ENCODE data around the gene BRINP1.

Gene BRINP1

DNA sequence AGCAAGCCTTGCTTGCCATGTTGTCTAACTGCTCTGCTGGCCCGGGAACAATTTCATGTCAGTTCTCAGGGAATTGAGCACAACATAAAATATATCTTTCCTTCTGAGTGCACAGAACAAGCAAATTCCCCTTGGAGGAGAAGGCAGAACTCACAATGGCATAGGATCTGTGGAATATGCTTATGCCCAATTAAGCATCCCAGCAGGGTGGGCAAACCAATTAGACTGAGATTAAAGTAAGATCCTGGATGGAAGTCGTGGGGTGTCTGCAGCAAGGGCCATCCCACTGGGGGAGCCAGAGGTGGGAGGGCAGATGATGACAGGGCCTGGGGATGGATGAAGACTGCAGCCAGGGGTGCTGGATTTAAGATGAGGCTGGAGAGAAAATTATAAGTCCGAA is 114.1 kb downstream of the BRINP1 start:
- Histone ChIP-seq H3K27ac (ENCODE audit: insufficient read depth, low read length, poor library complexity, severe bottlenecking) (no peak overlapping the region), H3K4me3 (ENCODE audit: insufficient read depth, low read depth, low read length, poor library complexity, severe bottlenecking) (no peak overlapping the region), H3K4me1 (ENCODE audit: control insufficient read depth, insufficient read depth, low read length, poor library complexity, severe bottlenecking) (no peaks in the 10 kb centered on the region), H3K27me3 (replicated peaks; ENCODE audit: control insufficient read depth, insufficient read depth, low read length, poor library complexity, severe bottlenecking) (no peaks in the 10 kb centered on the region), H3K9me3 (ENCODE audit: control insufficient read depth, low read length) (no peaks in the 10 kb centered on the region), H3K36me3 (ENCODE audit: control insufficient read depth, insufficient read depth, low read length) (no peaks in the 10 kb centered on the region)
- DNase-seq = no peak

DNA sequence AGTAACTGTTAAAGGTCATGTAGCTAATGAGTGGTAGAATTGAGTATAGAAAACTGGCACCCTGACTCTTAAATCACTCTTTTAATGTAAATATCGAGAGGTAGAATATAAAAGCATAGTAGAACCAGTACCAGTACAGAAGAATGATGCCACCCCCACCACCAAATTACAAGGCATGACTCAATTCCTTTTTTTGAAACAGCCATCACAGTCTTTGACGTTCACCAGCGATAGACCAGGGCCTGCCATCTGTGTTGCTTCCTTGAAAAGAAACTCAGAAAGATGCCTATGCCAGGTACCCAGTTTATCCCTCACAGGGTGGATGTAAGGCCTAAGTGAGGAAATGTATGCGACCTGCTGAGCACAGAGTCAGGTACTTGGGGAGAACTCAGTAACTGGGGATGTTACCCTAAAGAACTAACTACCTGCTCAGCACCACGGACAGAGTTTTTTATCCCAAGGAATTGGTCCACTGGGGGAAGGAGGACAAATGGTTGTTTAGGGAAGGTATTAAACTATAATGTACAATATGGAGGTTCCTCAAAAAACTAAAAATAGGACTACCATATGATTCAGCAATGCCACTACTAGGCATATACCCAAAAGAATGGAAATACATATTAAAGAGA is 116.5 kb downstream of the BRINP1 start:
- Histone ChIP-seq H3K4me1 (ENCODE audit: control insufficient read depth, insufficient read depth, low read length, poor library complexity, severe bottlenecking) (no peaks in the 10 kb centered on the region), H3K9me3 (ENCODE audit: control insufficient read depth, low read length) (no peaks in the 10 kb centered on the region), H3K27ac (ENCODE audit: insufficient read depth, low read length, poor library complexity, severe bottlenecking) (no peak overlapping the region), H3K4me3 (ENCODE audit: insufficient read depth, low read depth, low read length, poor library complexity, severe bottlenecking) (no peak overlapping the region), H3K36me3 (ENCODE audit: control insufficient read depth, insufficient read depth, low read length) (no peaks in the 10 kb centered on the region), H3K27me3 (replicated peaks; ENCODE audit: control insufficient read depth, insufficient read depth, low read length, poor library complexity, severe bottlenecking) (no peaks in the 10 kb centered on the region)
- no peak for DNase-seq

DNA sequence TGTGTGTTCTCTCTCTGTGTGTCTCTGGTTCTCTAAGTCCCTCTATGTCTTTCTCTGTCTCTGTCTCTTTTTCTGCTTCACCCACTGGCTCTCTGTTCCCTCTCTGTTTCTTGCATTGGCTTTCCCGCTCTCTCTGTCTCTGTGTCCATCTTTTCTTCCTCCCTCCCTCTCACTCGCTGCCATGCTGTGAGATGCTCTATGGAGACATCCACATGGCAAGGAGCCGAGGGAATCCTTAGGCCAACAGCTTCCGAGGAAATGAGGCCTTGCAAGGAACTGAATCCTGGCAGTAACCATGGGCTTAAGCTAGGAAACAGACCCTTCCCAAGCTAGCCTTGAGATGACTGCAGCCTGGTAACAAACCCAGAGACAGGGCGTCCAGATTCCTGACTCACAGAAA is 117.3 kb downstream of the BRINP1 start:
- Histone ChIP-seq H3K27me3 (replicated peaks; ENCODE audit: control insufficient read depth, insufficient read depth, low read length, poor library complexity, severe bottlenecking) (no peaks in the 10 kb centered on the region), H3K4me1 (ENCODE audit: control insufficient read depth, insufficient read depth, low read length, poor library complexity, severe bottlenecking) (no peaks in the 10 kb centered on the region), H3K9me3 (ENCODE audit: control insufficient read depth, low read length) (no peaks in the 10 kb centered on the region), H3K36me3 (ENCODE audit: control insufficient read depth, insufficient read depth, low read length) (no peaks in the 10 kb centered on the region), H3K27ac (ENCODE audit: insufficient read depth, low read length, poor library complexity, severe bottlenecking) (no peak overlapping the region), H3K4me3 (ENCODE audit: insufficient read depth, low read depth, low read length, poor library complexity, severe bottlenecking) (no peak overlapping the region)
- no peak for DNase-seq

DNA sequence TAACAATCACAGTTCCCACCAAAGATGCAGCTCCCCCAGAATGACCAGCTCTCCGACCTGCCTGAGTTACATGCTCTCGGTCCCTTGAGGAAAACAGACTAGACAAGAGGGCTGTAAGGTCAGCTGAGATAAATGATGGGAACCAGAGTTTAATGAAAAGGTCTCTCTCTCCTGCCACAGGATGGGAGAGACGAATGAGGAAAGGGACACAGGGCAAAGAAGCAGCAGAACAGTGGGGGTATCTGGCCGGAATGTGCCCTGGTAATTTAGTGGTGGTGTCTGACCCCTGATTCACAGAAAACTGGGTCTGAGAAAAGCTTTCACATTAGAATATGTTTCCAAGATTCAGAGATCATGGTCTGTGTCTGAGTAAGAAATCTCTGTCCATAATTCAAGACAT is 118.5 kb downstream of the BRINP1 start:
- no peaks in the 10 kb centered on the region for H3K27me3 ChIP-seq (replicated peaks; ENCODE audit: control insufficient read depth, insufficient read depth, low read length, poor library complexity, severe bottlenecking)
- no peaks in the 10 kb centered on the region for H3K9me3 ChIP-seq (ENCODE audit: control insufficient read depth, low read length)
- no peaks in the 10 kb centered on the region for H3K4me1 ChIP-seq (ENCODE audit: control insufficient read depth, insufficient read depth, low read length, poor library complexity, severe bottlenecking)
- H3K36me3 ChIP-seq (ENCODE audit: control insufficient read depth, insufficient read depth, low read length) = no peaks in the 10 kb centered on the region
- H3K27ac ChIP-seq (ENCODE audit: insufficient read depth, low read length, poor library complexity, severe bottlenecking) = no peak overlapping the region
- no peak for DNase-seq
- H3K4me3 ChIP-seq (ENCODE audit: insufficient read depth, low read depth, low read length, poor library complexity, severe bottlenecking) = no peak overlapping the region

DNA sequence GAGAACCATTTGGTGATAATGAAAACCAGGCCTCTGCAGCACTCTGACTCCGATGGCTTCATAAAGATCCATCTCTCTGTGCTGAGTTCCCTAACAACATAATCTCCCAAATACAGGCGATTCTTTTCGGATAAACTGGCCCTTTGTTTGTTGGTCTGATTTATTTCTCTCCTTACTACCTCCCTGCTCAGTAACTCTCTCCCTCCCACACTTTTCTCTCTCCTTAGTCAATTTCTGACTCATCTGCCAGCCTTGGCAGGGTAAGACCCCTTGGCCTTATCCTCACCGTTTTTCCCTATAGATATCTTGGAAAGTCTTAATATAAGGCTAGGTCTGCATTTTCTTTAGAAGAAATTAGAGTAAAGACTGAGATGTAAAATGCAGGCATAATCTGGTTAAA is 128.7 kb downstream of the BRINP1 start:
- Histone ChIP-seq H3K27ac (ENCODE audit: insufficient read depth, low read length, poor library complexity, severe bottlenecking) (no peak overlapping the region), H3K4me3 (ENCODE audit: insufficient read depth, low read depth, low read length, poor library complexity, severe bottlenecking) (no peak overlapping the region), H3K27me3 (replicated peaks; ENCODE audit: control insufficient read depth, insufficient read depth, low read length, poor library complexity, severe bottlenecking) (no peaks in the 10 kb centered on the region), H3K36me3 (ENCODE audit: control insufficient read depth, insufficient read depth, low read length) (no peaks in the 10 kb centered on the region), H3K4me1 (ENCODE audit: control insufficient read depth, insufficient read depth, low read length, poor library complexity, severe bottlenecking) (no peaks in the 10 kb centered on the region), H3K9me3 (ENCODE audit: control insufficient read depth, low read length) (no peaks in the 10 kb centered on the region)
- DNase-seq = no peak

DNA sequence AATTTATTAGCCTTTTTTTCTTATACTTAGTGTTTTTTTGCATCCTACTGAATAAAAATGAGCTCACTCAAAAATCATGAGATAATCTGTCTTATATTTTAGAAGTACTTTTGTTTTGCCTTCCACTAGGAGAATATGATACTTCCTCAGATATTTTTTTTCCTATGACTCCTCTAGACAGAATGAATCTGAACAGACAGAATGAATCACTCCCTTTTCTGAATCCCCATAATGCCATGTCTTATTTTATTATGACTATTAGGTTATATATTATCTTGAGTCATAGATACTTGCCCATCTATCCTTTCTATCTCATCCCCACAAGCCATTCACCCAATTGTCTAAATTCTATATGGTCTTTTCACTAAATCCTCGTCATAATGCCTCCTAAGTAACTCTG is 134.6 kb downstream of the BRINP1 start:
- Histone ChIP-seq H3K9me3 (ENCODE audit: control insufficient read depth, low read length) (no peaks in the 10 kb centered on the region), H3K4me1 (ENCODE audit: control insufficient read depth, insufficient read depth, low read length, poor library complexity, severe bottlenecking) (no peaks in the 10 kb centered on the region), H3K36me3 (ENCODE audit: control insufficient read depth, insufficient read depth, low read length) (no peaks in the 10 kb centered on the region), H3K4me3 (ENCODE audit: insufficient read depth, low read depth, low read length, poor library complexity, severe bottlenecking) (no peak overlapping the region), H3K27me3 (replicated peaks; ENCODE audit: control insufficient read depth, insufficient read depth, low read length, poor library complexity, severe bottlenecking) (no peaks in the 10 kb centered on the region), H3K27ac (ENCODE audit: insufficient read depth, low read length, poor library complexity, severe bottlenecking) (no peak overlapping the region)
- no peak for DNase-seq

DNA sequence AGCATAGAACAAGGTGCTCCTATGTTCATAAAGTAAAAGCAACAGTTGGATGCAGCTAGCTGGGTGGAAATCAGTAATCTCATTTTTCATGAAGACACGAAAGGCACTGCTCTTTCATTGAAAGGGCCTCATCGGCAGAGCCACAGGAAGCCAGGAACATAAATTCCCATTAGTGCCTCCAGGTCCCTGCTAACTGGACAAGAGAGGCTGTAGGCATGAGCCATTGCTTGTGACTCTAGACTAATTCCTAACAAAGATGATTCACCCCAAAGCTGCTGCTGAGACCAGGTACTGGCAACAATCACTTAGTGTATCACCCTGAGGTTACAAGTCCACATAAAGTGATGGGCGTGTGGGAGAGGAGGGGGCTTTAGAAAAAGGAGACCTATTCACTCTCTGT is 141.8 kb downstream of the BRINP1 start:
- Histone ChIP-seq H3K27me3 (replicated peaks; ENCODE audit: control insufficient read depth, insufficient read depth, low read length, poor library complexity, severe bottlenecking) (no peaks in the 10 kb centered on the region), H3K27ac (ENCODE audit: insufficient read depth, low read length, poor library complexity, severe bottlenecking) (no peak overlapping the region), H3K4me1 (ENCODE audit: control insufficient read depth, insufficient read depth, low read length, poor library complexity, severe bottlenecking) (no peaks in the 10 kb centered on the region), H3K36me3 (ENCODE audit: control insufficient read depth, insufficient read depth, low read length) (no peaks in the 10 kb centered on the region), H3K4me3 (ENCODE audit: insufficient read depth, low read depth, low read length, poor library complexity, severe bottlenecking) (no peak overlapping the region), H3K9me3 (ENCODE audit: control insufficient read depth, low read length) (no peaks in the 10 kb centered on the region)
- DNase-seq = no peak

DNA sequence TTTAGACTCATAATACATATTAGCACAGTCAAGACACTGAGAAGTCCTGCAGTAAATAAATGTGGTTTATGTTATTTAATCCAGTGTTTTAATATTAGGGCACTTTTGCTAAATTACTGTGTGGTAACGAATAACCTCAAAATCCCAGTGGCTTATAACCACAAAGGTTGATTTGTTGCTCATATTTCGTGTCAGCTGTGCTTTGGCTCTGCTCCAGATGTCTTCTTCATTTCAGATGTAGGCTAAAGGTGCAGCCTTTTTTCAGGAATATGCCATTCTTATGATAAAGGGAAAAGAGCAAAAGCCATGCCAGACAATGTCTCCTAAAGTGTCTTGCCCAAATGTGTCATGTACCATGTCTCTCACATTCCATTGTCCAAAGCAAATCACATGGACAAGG is 144.8 kb downstream of the BRINP1 start:
- Histone ChIP-seq H3K4me3 (ENCODE audit: insufficient read depth, low read depth, low read length, poor library complexity, severe bottlenecking) (no peak overlapping the region), H3K27me3 (replicated peaks; ENCODE audit: control insufficient read depth, insufficient read depth, low read length, poor library complexity, severe bottlenecking) (no peaks in the 10 kb centered on the region), H3K4me1 (ENCODE audit: control insufficient read depth, insufficient read depth, low read length, poor library complexity, severe bottlenecking) (no peaks in the 10 kb centered on the region), H3K27ac (ENCODE audit: insufficient read depth, low read length, poor library complexity, severe bottlenecking) (no peak overlapping the region), H3K36me3 (ENCODE audit: control insufficient read depth, insufficient read depth, low read length) (no peaks in the 10 kb centered on the region), H3K9me3 (ENCODE audit: control insufficient read depth, low read length) (no peaks in the 10 kb centered on the region)
- DNase-seq = no peak

DNA sequence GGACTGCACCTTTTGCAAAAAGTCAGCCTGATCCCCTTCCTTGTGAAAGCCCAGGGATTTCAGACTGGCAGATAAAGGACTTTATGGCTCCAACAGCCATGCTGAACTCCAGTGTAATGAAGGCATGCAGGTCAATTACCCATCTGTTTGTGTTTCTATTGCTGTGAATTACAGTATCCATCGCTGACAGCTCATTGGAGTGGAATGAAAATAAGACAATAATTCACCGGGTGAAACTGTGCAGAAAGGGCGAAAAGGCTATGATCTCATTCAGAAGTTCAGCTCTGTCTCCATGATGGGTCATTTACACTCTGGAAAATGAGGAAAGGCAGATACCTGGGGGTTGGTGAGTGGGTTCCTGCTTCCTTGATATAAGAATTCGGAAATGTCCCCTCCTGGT is 148.0 kb downstream of the BRINP1 start:
- DNase-seq = no peak
- H3K4me1 ChIP-seq (ENCODE audit: control insufficient read depth, insufficient read depth, low read length, poor library complexity, severe bottlenecking) = no peaks in the 10 kb centered on the region
- no peak overlapping the region for H3K27ac ChIP-seq (ENCODE audit: insufficient read depth, low read length, poor library complexity, severe bottlenecking)
- no peaks in the 10 kb centered on the region for H3K9me3 ChIP-seq (ENCODE audit: control insufficient read depth, low read length)
- H3K27me3 ChIP-seq (replicated peaks; ENCODE audit: control insufficient read depth, insufficient read depth, low read length, poor library complexity, severe bottlenecking) = no peaks in the 10 kb centered on the region
- no peaks in the 10 kb centered on the region for H3K36me3 ChIP-seq (ENCODE audit: control insufficient read depth, insufficient read depth, low read length)
- H3K4me3 ChIP-seq (ENCODE audit: insufficient read depth, low read depth, low read length, poor library complexity, severe bottlenecking) = no peak overlapping the region

DNA sequence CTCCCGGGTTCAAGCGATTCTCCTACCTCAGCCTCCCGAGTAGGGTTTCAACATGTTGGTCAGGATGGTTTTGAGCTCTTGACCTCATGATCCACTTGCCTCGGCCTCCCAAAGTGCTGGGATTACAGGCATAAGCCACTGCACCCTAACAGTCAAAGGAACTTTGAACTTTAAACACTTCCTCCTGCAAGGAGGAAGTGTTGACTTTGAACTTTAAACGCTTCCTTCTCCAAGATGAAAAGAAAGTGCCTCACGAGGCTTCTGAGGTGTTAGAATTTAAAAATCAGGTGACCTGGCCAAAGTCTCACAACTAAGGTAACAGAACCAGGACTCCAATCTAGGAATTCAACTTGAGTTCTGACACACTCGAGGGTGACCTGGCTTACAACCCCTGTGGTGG is 150.9 kb downstream of the BRINP1 start:
- no peaks in the 10 kb centered on the region for H3K36me3 ChIP-seq (ENCODE audit: control insufficient read depth, insufficient read depth, low read length)
- no peak overlapping the region for H3K4me3 ChIP-seq (ENCODE audit: insufficient read depth, low read depth, low read length, poor library complexity, severe bottlenecking)
- H3K9me3 ChIP-seq (ENCODE audit: control insufficient read depth, low read length) = no peaks in the 10 kb centered on the region
- no peak for DNase-seq
- no peaks in the 10 kb centered on the region for H3K27me3 ChIP-seq (replicated peaks; ENCODE audit: control insufficient read depth, insufficient read depth, low read length, poor library complexity, severe bottlenecking)
- H3K27ac ChIP-seq (ENCODE audit: insufficient read depth, low read length, poor library complexity, severe bottlenecking) = no peak overlapping the region
- no peaks in the 10 kb centered on the region for H3K4me1 ChIP-seq (ENCODE audit: control insufficient read depth, insufficient read depth, low read length, poor library complexity, severe bottlenecking)

Data from effector memory CD4-positive, alpha-beta T cell (primary cell).